ENCODE data around the gene POLR2J3. TPM values are rescaled to one million over a fixed set of nuclear protein-coding genes. Genes with fewer than 3 reads are reported as not detected.
"Not testable (repeated sequence)": the region's sequence is repeated elsewhere in the genome, so short reads cannot be mapped to it uniquely, and the experiment has no call there.

Gene POLR2J3
- total and polyA plus RNA-seq, 10 of the 15 experiments (the other 5 are each of a cell fraction or from before 2014, with no cell fraction given) = 24.1 to 143 (median 53.1) TPM

- BruUV-seq (replicated peaks); SMC1A ChIA-PET (ENCODE audit: uncharacterized antibody, unreplicated experiment); ATAC-seq; H3K27me3 ChIP-seq (replicated peaks in 1 of 2; ENCODE audit: control insufficient read depth in 2 of 2, insufficient read depth in 2 of 2, low read length in 1 of 2); H4K20me1 ChIP-seq (ENCODE audit: control insufficient read depth, insufficient read depth); H3K9ac ChIP-seq (ENCODE audit: control insufficient read depth, insufficient read depth, low read length); RAD21 ChIA-PET (ENCODE audit: unreplicated experiment); CTCF ChIA-PET; H3K4me1 ChIP-seq (ENCODE audit: control insufficient read depth, insufficient read depth, low read length); FAIRE-seq; H3K9me3 ChIP-seq (replicated peaks; ENCODE audit: control insufficient read depth, insufficient read depth, low read length); H3K79me2 ChIP-seq (ENCODE audit: control insufficient read depth, insufficient read depth, low read length); in situ Hi-C loops (cut with MboI); H2AFZ ChIP-seq (ENCODE audit: control insufficient read depth, low read depth, low read length); H3K36me3 ChIP-seq (ENCODE audit: control insufficient read depth in 2 of 2, insufficient read depth in 2 of 2, low read length in 1 of 2); H3K27ac ChIP-seq (ENCODE audit: control insufficient read depth, insufficient read depth); H3K4me2 ChIP-seq (ENCODE audit: control insufficient read depth, insufficient read depth); POLR2A ChIA-PET; DNase-seq (ENCODE audit: low read depth, low spot score); intact Hi-C loops (cut with micrococcal nuclease; ENCODE audit: unreplicated experiment); H3K4me3 ChIP-seq: not testable (repeated sequence)
- 70% methylated on average over 5 of the region's 5 CpGs for WGBS (ENCODE audit: insufficient coverage, insufficient replicate concordance, low lambda C conversion rate, missing lambda C conversion rate)
Measured at GRCh38 chr7:102578486-102578885, 6.1 kb upstream of the POLR2J3 start.

GRCh38 chr7:102577315-102578240 lies 5.2 kb upstream of the POLR2J3 start:
- TSS peak; percentile 53 for BruUV-seq (replicated peaks)
- in situ Hi-C loops (cut with MboI); DNase-seq (ENCODE audit: low read depth, low spot score); intact Hi-C loops (cut with micrococcal nuclease; ENCODE audit: unreplicated experiment); H3K27ac ChIP-seq (ENCODE audit: control insufficient read depth, insufficient read depth); H4K20me1 ChIP-seq (ENCODE audit: control insufficient read depth, insufficient read depth); SMC1A ChIA-PET (ENCODE audit: uncharacterized antibody, unreplicated experiment); RAD21 ChIA-PET (ENCODE audit: unreplicated experiment); FAIRE-seq; H3K4me2 ChIP-seq (ENCODE audit: control insufficient read depth, insufficient read depth); H3K36me3 ChIP-seq (ENCODE audit: control insufficient read depth in 2 of 2, insufficient read depth in 2 of 2, low read length in 1 of 2); H3K4me1 ChIP-seq (ENCODE audit: control insufficient read depth, insufficient read depth, low read length); H3K4me3 ChIP-seq; H3K27me3 ChIP-seq (replicated peaks in 1 of 2; ENCODE audit: control insufficient read depth in 2 of 2, insufficient read depth in 2 of 2, low read length in 1 of 2); POLR2A ChIA-PET; H3K9me3 ChIP-seq (replicated peaks; ENCODE audit: control insufficient read depth, insufficient read depth, low read length); H3K79me2 ChIP-seq (ENCODE audit: control insufficient read depth, insufficient read depth, low read length); CTCF ChIA-PET; H3K9ac ChIP-seq (ENCODE audit: control insufficient read depth, insufficient read depth, low read length); ATAC-seq; H2AFZ ChIP-seq (ENCODE audit: control insufficient read depth, low read depth, low read length): not testable (repeated sequence)
- WGBS (ENCODE audit: insufficient coverage, insufficient replicate concordance, low lambda C conversion rate, missing lambda C conversion rate) = 38% methylated on average over 6 of the region's 7 CpGs

GRCh38 chr7:102576363-102576762 lies 4.0 kb upstream of the POLR2J3 start:
- not testable (repeated sequence) for BruUV-seq (replicated peaks)

GRCh38 chr7:102574607-102575006 lies 2.2 kb upstream of the POLR2J3 start:
- H3K27me3 ChIP-seq (replicated peaks in 1 of 2; ENCODE audit: control insufficient read depth in 2 of 2, insufficient read depth in 2 of 2, low read length in 1 of 2); in situ Hi-C loops (cut with MboI); H3K4me1 ChIP-seq (ENCODE audit: control insufficient read depth, insufficient read depth, low read length); H3K27ac ChIP-seq (ENCODE audit: control insufficient read depth, insufficient read depth); ATAC-seq; CTCF ChIA-PET; H4K20me1 ChIP-seq (ENCODE audit: control insufficient read depth, insufficient read depth); RAD21 ChIA-PET (ENCODE audit: unreplicated experiment); BruUV-seq (replicated peaks); DNase-seq (ENCODE audit: low read depth, low spot score); SMC1A ChIA-PET (ENCODE audit: uncharacterized antibody, unreplicated experiment); H2AFZ ChIP-seq (ENCODE audit: control insufficient read depth, low read depth, low read length); H3K9ac ChIP-seq (ENCODE audit: control insufficient read depth, insufficient read depth, low read length); H3K4me3 ChIP-seq; POLR2A ChIA-PET; H3K9me3 ChIP-seq (replicated peaks; ENCODE audit: control insufficient read depth, insufficient read depth, low read length); H3K79me2 ChIP-seq (ENCODE audit: control insufficient read depth, insufficient read depth, low read length); FAIRE-seq; H3K36me3 ChIP-seq (ENCODE audit: control insufficient read depth in 2 of 2, insufficient read depth in 2 of 2, low read length in 1 of 2); intact Hi-C loops (cut with micrococcal nuclease; ENCODE audit: unreplicated experiment); H3K4me2 ChIP-seq (ENCODE audit: control insufficient read depth, insufficient read depth): not testable (repeated sequence)
- WGBS (ENCODE audit: insufficient coverage, insufficient replicate concordance, low lambda C conversion rate, missing lambda C conversion rate) = no CpG with 5 or more reads among the region's 6 CpGs

More at GRCh38 chr7:102576363-102576762, 4.0 kb upstream of the POLR2J3 start:
- H3K9me3 ChIP-seq (replicated peaks; ENCODE audit: control insufficient read depth, insufficient read depth, low read length); in situ Hi-C loops (cut with MboI); DNase-seq (ENCODE audit: low read depth, low spot score); ATAC-seq; H3K36me3 ChIP-seq (ENCODE audit: control insufficient read depth in 2 of 2, insufficient read depth in 2 of 2, low read length in 1 of 2); H3K4me2 ChIP-seq (ENCODE audit: control insufficient read depth, insufficient read depth); H3K79me2 ChIP-seq (ENCODE audit: control insufficient read depth, insufficient read depth, low read length); H3K9ac ChIP-seq (ENCODE audit: control insufficient read depth, insufficient read depth, low read length); H3K4me1 ChIP-seq (ENCODE audit: control insufficient read depth, insufficient read depth, low read length); FAIRE-seq; POLR2A ChIA-PET; H2AFZ ChIP-seq (ENCODE audit: control insufficient read depth, low read depth, low read length); H4K20me1 ChIP-seq (ENCODE audit: control insufficient read depth, insufficient read depth); H3K4me3 ChIP-seq; H3K27me3 ChIP-seq (replicated peaks in 1 of 2; ENCODE audit: control insufficient read depth in 2 of 2, insufficient read depth in 2 of 2, low read length in 1 of 2); CTCF ChIA-PET; H3K27ac ChIP-seq (ENCODE audit: control insufficient read depth, insufficient read depth); intact Hi-C loops (cut with micrococcal nuclease; ENCODE audit: unreplicated experiment); RAD21 ChIA-PET (ENCODE audit: unreplicated experiment); SMC1A ChIA-PET (ENCODE audit: uncharacterized antibody, unreplicated experiment): not testable (repeated sequence)
- WGBS (ENCODE audit: insufficient coverage, insufficient replicate concordance, low lambda C conversion rate, missing lambda C conversion rate) = no CpG with 5 or more reads among the region's 3 CpGs

All from GM12878 (cell line).